GM12878 (cell line): ENCODE measurements around the gene SC5D. TPM values are rescaled to one million over a fixed set of nuclear protein-coding genes. Genes with fewer than 3 reads are reported as not detected.
A peak's percentile ranks its signal among the peaks of the same experiment; 100 is the strongest.

Experiments
- ATAC-seq: fragments of 200-7000 bp; cut with Tn5 transposase; 3 replicates; pipeline ENCODE4 v1.9.1; 2020; ENCODE audit warnings: mild to moderate bottlenecking, moderate library complexity
- BruUV-seq: library from RNA; stranded (reverse); fragments of 400-500 nt; replicated peaks from 2 replicates; lab custom pipeline; 2021; lab: Mats Ljungman, UMichigan
- CTCF ChIA-PET: fragments of 300-600 bp; sonication (Branson Sonifier 250); formaldehyde crosslinking; extraction: SDS; loops from one replicate; lab custom pipeline; 2021; ENCODE audit warnings: inconsistent platforms; lab: Yijun Ruan, JAX
- POLR2A ChIA-PET: fragments of 350-600 bp; formaldehyde crosslinking; extraction: SDS; loops from one replicate; lab custom pipeline; 2021; ENCODE audit warnings: inconsistent platforms; lab: Charles Lee
- RAD21 ChIA-PET: fragments of 300-600 bp; sonication (Branson Sonifier 250); formaldehyde crosslinking; loops from one replicate; lab custom pipeline; 2023; ENCODE audit warnings: antibody characterized with exemption; ENCODE audit not compliant: unreplicated experiment; lab: Charles Lee
- SMC1A ChIA-PET: fragments of 300-600 bp; sonication (Branson Sonifier 250); formaldehyde crosslinking; loops from one replicate; lab custom pipeline; 2023; ENCODE audit not compliant: unreplicated experiment, uncharacterized antibody; lab: Charles Lee
- DNase-seq: peaks from one replicate; pipeline ENCODE4 v3.0.0-alpha.2; 2011; ENCODE audit warnings: low read depth, low spot score
- FAIRE-seq: peaks from 3 replicates; lab custom pipeline; 2011; peaks lifted over from hg19 to GRCh38; lab: Jason Lieb, UNC
- H2AFZ ChIP-seq: 2 replicates; pipeline ENCODE4 v1.6.0; 2011; ENCODE audit warnings: low read depth, low read length, control low read depth; ENCODE audit not compliant: control insufficient read depth
- H3K27ac ChIP-seq: 2 replicates; pipeline ENCODE4 v1.5.1; 2011; ENCODE audit warnings: control low read depth; ENCODE audit not compliant: control insufficient read depth, insufficient read depth
- H3K27me3 ChIP-seq, 2 experiments: replicated peaks in 1 of 2; 2 replicates each; pipeline versions ENCODE4 v1.6.0 to v1.6.1; 2011; ENCODE audit warnings: low read length in 1 of 2; ENCODE audit not compliant: control insufficient read depth in 2 of 2, insufficient read depth in 2 of 2
- H3K36me3 ChIP-seq, 2 experiments: 2 replicates each; pipeline ENCODE4 v1.5.1; 2011; ENCODE audit warnings: low read length in 1 of 2; ENCODE audit not compliant: control insufficient read depth in 2 of 2, insufficient read depth in 2 of 2
- H3K4me1 ChIP-seq: 2 replicates; pipeline ENCODE4 v1.6.1; 2011; ENCODE audit warnings: mild to moderate bottlenecking, low read length, moderate library complexity, mixed read lengths; ENCODE audit not compliant: control insufficient read depth, insufficient read depth
- H3K4me2 ChIP-seq: 2 replicates; pipeline ENCODE4 v1.6.0; 2011; ENCODE audit warnings: control low read depth; ENCODE audit not compliant: control insufficient read depth, insufficient read depth
- H3K4me3 ChIP-seq: fragments of 200-600 bp; sonication (generic); 2 replicates; pipeline ENCODE4 v1.5.1; 2016
- H3K79me2 ChIP-seq: 2 replicates; pipeline ENCODE4 v1.6.0; 2011; ENCODE audit warnings: low read length; ENCODE audit not compliant: control insufficient read depth, insufficient read depth
- H3K9ac ChIP-seq: 2 replicates; pipeline ENCODE4 v1.8.0; 2011; ENCODE audit warnings: low read length, control low read depth, mixed read lengths; ENCODE audit not compliant: control insufficient read depth, insufficient read depth
- H3K9me3 ChIP-seq: replicated peaks from 3 replicates; pipeline ENCODE4 v1.5.1; 2011; ENCODE audit warnings: mild to moderate bottlenecking, low read length; ENCODE audit not compliant: control insufficient read depth, insufficient read depth
- H4K20me1 ChIP-seq: 2 replicates; pipeline ENCODE4 v1.6.0; 2011; ENCODE audit not compliant: control insufficient read depth, insufficient read depth
- BHLHE40 ChIP-seq, 2 experiments: fragments of 450-650 bp in 1 of 2; IDR thresholded peaks; 2 replicates each; pipeline ENCODE4 v1.6.1; 2011 to 2017; ENCODE audit warnings: low read depth in 2 of 2, borderline replicate concordance in 1 of 2, improper control_type of control experiment in 1 of 2, low read length in 1 of 2, mild to moderate bottlenecking in 1 of 2
- CEBPB ChIP-seq, 2 experiments: fragments of 150-350 bp in 1 of 2; IDR thresholded peaks; 2 replicates each; pipeline ENCODE4 v1.6.1; 2012 to 2014; ENCODE audit warnings: low read depth in 2 of 2, low read length in 2 of 2, borderline replicate concordance in 1 of 2, inconsistent platforms in 1 of 2
- EZH2 ChIP-seq: IDR thresholded peaks from 2 replicates; pipeline ENCODE4 v1.6.1; 2012; ENCODE audit warnings: low read depth, mild to moderate bottlenecking, control low read depth, inconsistent platforms, low read length, borderline replicate concordance; ENCODE audit not compliant: control insufficient read depth
- FOS ChIP-seq: IDR thresholded peaks from 3 replicates; pipeline ENCODE4 v1.6.1; 2011; ENCODE audit warnings: borderline replicate concordance; ENCODE audit not compliant: insufficient read length; ENCODE audit errors: extremely low read depth
- HDAC6 ChIP-seq: fragments of 200-600 bp; sonication (generic); IDR thresholded peaks from one replicate; pipeline ENCODE4 v1.8.0; 2017; ENCODE audit warnings: antibody characterized with exemption; ENCODE audit not compliant: unreplicated experiment
- NFYA ChIP-seq: IDR thresholded peaks from 2 replicates; pipeline ENCODE4 v1.6.1; 2011; ENCODE audit warnings: low read depth, mild to moderate bottlenecking, low read length, improper control_type of control experiment, borderline replicate concordance
- REST ChIP-seq: IDR thresholded peaks from 2 replicates; pipeline ENCODE4 v1.6.1; 2012; ENCODE audit warnings: mild to moderate bottlenecking, low read depth, low read length
- SIN3A ChIP-seq: IDR thresholded peaks from 2 replicates; pipeline ENCODE4 v1.6.1; 2012; ENCODE audit warnings: low read depth, low read length, improper control_type of control experiment
- SMARCA5 ChIP-seq: fragments of 450-650 bp; IDR thresholded peaks from 2 replicates; pipeline ENCODE4 v1.6.1; 2017; ENCODE audit warnings: mild to moderate bottlenecking
- WGBS: methylation state at CpG from one replicate; pipeline ENCODE4 v1.1.6; 2016; ENCODE audit warnings: low lambda C conversion rate; ENCODE audit not compliant: insufficient replicate concordance, insufficient coverage; ENCODE audit errors: missing lambda C conversion rate; 5-methylcytosine and 5-hydroxymethylcytosine counted together
- in situ Hi-C: fragments of 300-500 bp; cut with MboI; formaldehyde crosslinking; loops from 9 replicates; pipeline ENCODE4 v1.14.3; 2018; ENCODE audit warnings: mixed read lengths
- intact Hi-C: fragments of 100-400 bp; cut with micrococcal nuclease; formaldehyde crosslinking; loops from one replicate; pipeline ENCODE4 v1.14.2; 2022; ENCODE audit not compliant: unreplicated experiment
- polyA plus RNA-seq, 11 experiments: library from polyadenylated mRNA; depleted of rRNA in 4 of 11; unstranded in 6 of 11; stranded (reverse) in 5 of 11; fragments of >200 nt; fragmentation: Nextera tagmentation in 4 of 11; fragmentation: Illumina TruSeq in 1 of 11; extraction: Ambion mirVana in 4 of 11; extraction: Trizol in 1 of 11; gene quantifications; 1 replicate in 1 of 11; 2 replicates in 10 of 11; pipeline versions ENCODE4 v1.2.1 to v1.2.3, GENCODE V29; 2011 to 2016; ENCODE audit warnings: inconsistent platforms in 2 of 11, missing spikeins in 2 of 11, low read depth in 1 of 11
- total RNA-seq, 4 experiments: library from RNA; depleted of rRNA in 3 of 4; stranded (reverse); fragments of >200 nt in 3 of 4; fragmentation: Illumina TruSeq in 1 of 4; extraction: Trizol in 1 of 4; gene quantifications; 2 replicates each; pipeline versions ENCODE4 v1.2.1 to v1.2.3, GENCODE V29; 2013 to 2021

The SC5D gene
- total and polyA plus RNA-seq, 10 of the 15 experiments (the other 5 are each of a cell fraction or from before 2014, with no cell fraction given) = 23.7 to 134 (median 30.8) TPM

GRCh38 chr11:121328967-121329679, 36.6 kb downstream of the SC5D start (continued):
- 0 out of 4 replicates have a peak, but pooled peaks of 1 of the 2 experiments have one; percentile 15 for TF ChIP-seq BHLHE40 (IDR thresholded peaks at IDR 0.05; ENCODE audit: borderline replicate concordance in 1 of 2, low read depth in 2 of 2, low read length in 1 of 2)
- TF ChIP-seq REST = no peak
- no peak for TF ChIP-seq NFYA
- no peak for TF ChIP-seq SMARCA5

- intact Hi-C loops = loop anchor here (5.0 kb wide), 1 partner anchor 37 kb away; no protein-coding TSS in a partner anchor
- H3K36me3 ChIP-seq = no peaks in the 10 kb centered on the region
- no peak overlapping the region for H3K9ac ChIP-seq
- no peak overlapping the region for H3K4me3 ChIP-seq
- BruUV-seq = no TSS peak
- 50% methylated on average over 3 of the region's 3 CpGs for WGBS
- H3K79me2 ChIP-seq = no peaks in the 10 kb centered on the region
- ChIA-PET CTCF (interaction anchor here (2.2 to 8.6 kb wide), 2 partner anchors 37 to 262 kb away, joined by 10 to 56 read pairs; no protein-coding TSS in a partner anchor), SMC1A (interaction anchor here (0.6 to 5.7 kb wide), 8 partner anchors 9 to 262 kb away, joined by 3 to 43 read pairs (median 4); no protein-coding TSS in a partner anchor), POLR2A (interaction anchor here (0.6 to 1.0 kb wide), 2 partner anchors 40 to 132 kb away, joined by 3 read pairs; no protein-coding TSS in a partner anchor), RAD21 (interaction anchor here (0.6 to 1.9 kb wide), 3 partner anchors 37 to 124 kb away, joined by 3 to 12 read pairs (median 5); no protein-coding TSS in a partner anchor)
- no peak overlapping the region for H3K4me2 ChIP-seq
- FAIRE-seq (no peak), DNase-seq (no peak), ATAC-seq (no peak)
- H3K27ac ChIP-seq = no peak overlapping the region
- in situ Hi-C loops = no loop called here
- H3K27me3 ChIP-seq = no peaks in the 10 kb centered on the region
- no peaks in the 10 kb centered on the region for H3K9me3 ChIP-seq
- peaks cover 18% of the 10 kb centered on the region for H3K4me1 ChIP-seq
- no peak overlapping the region for H2AFZ ChIP-seq
- H4K20me1 ChIP-seq = no peaks in the 10 kb centered on the region
- no peak for TF ChIP-seq FOS
- TF ChIP-seq CEBPB (IDR thresholded peaks at IDR 0.05; ENCODE audit: borderline replicate concordance in 1 of 2, low read depth in 2 of 2, low read length in 2 of 2) = no peak
- TF ChIP-seq SIN3A = no peak
- TF ChIP-seq REST = no peak
- TF ChIP-seq HDAC6 = no peak
- TF ChIP-seq EZH2 = no peak
Measured at GRCh38 chr11:121329781-121330395, 37.3 kb downstream of the SC5D start.
